Measurements from ENCODE around the gene GIN1. TPM values are rescaled to one million over a fixed set of nuclear protein-coding genes. Genes with fewer than 3 reads are reported as not detected.

The GIN1 gene
- total and polyA plus RNA-seq, 4 donors = 1.8 to 6.4 (median 4.0) TPM

DNA sequence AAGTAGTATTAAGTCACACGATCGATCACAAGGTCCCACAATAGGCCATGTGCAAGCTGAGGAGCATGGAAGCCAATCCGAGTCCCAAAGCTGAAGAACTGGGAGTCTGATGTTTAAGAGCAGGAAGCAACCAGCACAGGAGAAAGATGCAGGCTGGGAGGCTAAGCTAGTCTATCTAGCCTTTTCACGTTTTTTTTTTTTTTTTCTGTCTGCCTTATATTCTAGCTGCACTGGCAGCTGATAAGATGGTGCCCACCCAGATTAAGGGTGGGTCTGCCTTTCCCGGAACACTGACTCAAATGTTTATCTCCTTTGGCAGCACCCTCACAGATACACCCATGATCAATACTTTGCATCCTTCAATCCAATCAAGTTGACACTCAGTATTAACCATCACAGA, 6.6 kb upstream of the GIN1 start (continued):
- TF ChIP-seq HNF4A (conservative IDR thresholded peaks at IDR 0.05) = no peak
- TF ChIP-seq GABPA (IDR thresholded peaks at IDR 0.05 in 1 of 2, conservative IDR thresholded peaks at IDR 0.05 in 1 of 2) = no peak
- no peak for TF ChIP-seq YY1 (IDR thresholded peaks at IDR 0.05)
- TF ChIP-seq TAF1 (conservative IDR thresholded peaks at IDR 0.05) = no peak
- no peak for TF ChIP-seq HNF4G (IDR thresholded peaks at IDR 0.05)

DNA sequence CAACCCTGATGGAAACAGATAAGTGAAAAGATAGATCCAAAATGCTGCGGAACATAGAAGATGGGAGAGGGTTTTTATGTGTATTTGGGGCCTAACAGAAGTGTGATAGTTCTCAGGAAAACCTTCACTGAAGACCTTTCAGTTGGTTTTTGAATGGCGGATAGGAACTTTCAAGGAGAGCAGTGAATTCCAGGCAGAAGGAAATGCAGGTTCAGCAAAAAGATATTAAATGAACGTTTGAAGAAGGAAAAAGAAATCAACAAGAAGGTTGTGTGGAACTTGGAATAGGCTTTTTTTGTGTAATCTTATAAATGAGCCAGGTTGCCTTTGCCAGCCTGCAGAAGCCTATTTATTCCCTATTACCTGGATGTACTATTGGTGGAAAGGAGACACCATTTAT, 2.3 kb upstream of the GIN1 start:
- DNase-seq (ENCODE audit: low spot score) = no peak
- Histone ChIP-seq H3K36me3 (ENCODE audit: control insufficient read depth in 4 of 4, insufficient read depth in 3 of 4, low read depth in 1 of 4, low read length in 3 of 4) (no peaks in the 10 kb centered on the region), H3K9me3 (ENCODE audit: control insufficient read depth in 4 of 4, low read length in 3 of 4) (no peaks in the 10 kb centered on the region), H3K4me3 (ENCODE audit: low read depth in 1 of 3, low read length in 3 of 3) (no peak overlapping the region), H3K4me1 (ENCODE audit: control insufficient read depth in 4 of 4, insufficient read depth in 4 of 4, low read length in 3 of 4) (peaks cover 0 to 25% (median 18%) of the 10 kb centered on the region in 4 donors), H3K27me3 (ENCODE audit: control insufficient read depth in 4 of 4, insufficient read depth in 4 of 4, low read length in 3 of 4) (no peaks in the 10 kb centered on the region), H3K9ac (ENCODE audit: low read depth in 1 of 2, low read length in 2 of 2) (no peak overlapping the region), H3K27ac (ENCODE audit: low read depth in 1 of 2, low read length in 2 of 2) (no peak overlapping the region)
- TF ChIP-seq TAF1 (conservative IDR thresholded peaks at IDR 0.05) (no peak), HNF4A (conservative IDR thresholded peaks at IDR 0.05) (no peak), RAD21 (IDR thresholded peaks at IDR 0.05) (no peak), RXRA (IDR thresholded peaks at IDR 0.05) (no peak), YY1 (IDR thresholded peaks at IDR 0.05) (no peak), JUND (IDR thresholded peaks at IDR 0.05) (no peak), FOXA2 (IDR thresholded peaks at IDR 0.05) (no peak), GABPA (IDR thresholded peaks at IDR 0.05 in 1 of 2, conservative IDR thresholded peaks at IDR 0.05 in 1 of 2) (no peak), HNF4G (IDR thresholded peaks at IDR 0.05) (no peak), SP1 (IDR thresholded peaks at IDR 0.05) (no peak), EGR1 (IDR thresholded peaks at IDR 0.05; ENCODE audit: low read depth in 2 of 2) (no peak), FOXA1 (IDR thresholded peaks at IDR 0.05) (no peak), NR2F2 (IDR thresholded peaks at IDR 0.05) (no peak)
- TF ChIP-seq, protein P1, sequence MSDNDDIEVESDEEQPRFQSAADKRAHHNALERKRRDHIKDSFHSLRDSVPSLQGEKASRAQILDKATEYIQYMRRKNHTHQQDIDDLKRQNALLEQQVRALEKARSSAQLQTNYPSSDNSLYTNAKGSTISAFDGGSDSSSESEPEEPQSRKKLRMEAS (IDR thresholded peaks at IDR 0.05) = no peak
- TF ChIP-seq, protein P2, sequence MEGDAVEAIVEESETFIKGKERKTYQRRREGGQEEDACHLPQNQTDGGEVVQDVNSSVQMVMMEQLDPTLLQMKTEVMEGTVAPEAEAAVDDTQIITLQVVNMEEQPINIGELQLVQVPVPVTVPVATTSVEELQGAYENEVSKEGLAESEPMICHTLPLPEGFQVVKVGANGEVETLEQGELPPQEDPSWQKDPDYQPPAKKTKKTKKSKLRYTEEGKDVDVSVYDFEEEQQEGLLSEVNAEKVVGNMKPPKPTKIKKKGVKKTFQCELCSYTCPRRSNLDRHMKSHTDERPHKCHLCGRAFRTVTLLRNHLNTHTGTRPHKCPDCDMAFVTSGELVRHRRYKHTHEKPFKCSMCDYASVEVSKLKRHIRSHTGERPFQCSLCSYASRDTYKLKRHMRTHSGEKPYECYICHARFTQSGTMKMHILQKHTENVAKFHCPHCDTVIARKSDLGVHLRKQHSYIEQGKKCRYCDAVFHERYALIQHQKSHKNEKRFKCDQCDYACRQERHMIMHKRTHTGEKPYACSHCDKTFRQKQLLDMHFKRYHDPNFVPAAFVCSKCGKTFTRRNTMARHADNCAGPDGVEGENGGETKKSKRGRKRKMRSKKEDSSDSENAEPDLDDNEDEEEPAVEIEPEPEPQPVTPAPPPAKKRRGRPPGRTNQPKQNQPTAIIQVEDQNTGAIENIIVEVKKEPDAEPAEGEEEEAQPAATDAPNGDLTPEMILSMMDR (IDR thresholded peaks at IDR 0.05; ENCODE audit: low read depth, low read length, missing input control) = no peak
- TF ChIP-seq, protein P3, sequence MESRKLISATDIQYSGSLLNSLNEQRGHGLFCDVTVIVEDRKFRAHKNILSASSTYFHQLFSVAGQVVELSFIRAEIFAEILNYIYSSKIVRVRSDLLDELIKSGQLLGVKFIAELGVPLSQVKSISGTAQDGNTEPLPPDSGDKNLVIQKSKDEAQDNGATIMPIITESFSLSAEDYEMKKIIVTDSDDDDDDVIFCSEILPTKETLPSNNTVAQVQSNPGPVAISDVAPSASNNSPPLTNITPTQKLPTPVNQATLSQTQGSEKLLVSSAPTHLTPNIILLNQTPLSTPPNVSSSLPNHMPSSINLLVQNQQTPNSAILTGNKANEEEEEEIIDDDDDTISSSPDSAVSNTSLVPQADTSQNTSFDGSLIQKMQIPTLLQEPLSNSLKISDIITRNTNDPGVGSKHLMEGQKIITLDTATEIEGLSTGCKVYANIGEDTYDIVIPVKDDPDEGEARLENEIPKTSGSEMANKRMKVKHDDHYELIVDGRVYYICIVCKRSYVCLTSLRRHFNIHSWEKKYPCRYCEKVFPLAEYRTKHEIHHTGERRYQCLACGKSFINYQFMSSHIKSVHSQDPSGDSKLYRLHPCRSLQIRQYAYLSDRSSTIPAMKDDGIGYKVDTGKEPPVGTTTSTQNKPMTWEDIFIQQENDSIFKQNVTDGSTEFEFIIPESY (IDR thresholded peaks at IDR 0.05) = no peak
- TF ChIP-seq, protein P4, sequence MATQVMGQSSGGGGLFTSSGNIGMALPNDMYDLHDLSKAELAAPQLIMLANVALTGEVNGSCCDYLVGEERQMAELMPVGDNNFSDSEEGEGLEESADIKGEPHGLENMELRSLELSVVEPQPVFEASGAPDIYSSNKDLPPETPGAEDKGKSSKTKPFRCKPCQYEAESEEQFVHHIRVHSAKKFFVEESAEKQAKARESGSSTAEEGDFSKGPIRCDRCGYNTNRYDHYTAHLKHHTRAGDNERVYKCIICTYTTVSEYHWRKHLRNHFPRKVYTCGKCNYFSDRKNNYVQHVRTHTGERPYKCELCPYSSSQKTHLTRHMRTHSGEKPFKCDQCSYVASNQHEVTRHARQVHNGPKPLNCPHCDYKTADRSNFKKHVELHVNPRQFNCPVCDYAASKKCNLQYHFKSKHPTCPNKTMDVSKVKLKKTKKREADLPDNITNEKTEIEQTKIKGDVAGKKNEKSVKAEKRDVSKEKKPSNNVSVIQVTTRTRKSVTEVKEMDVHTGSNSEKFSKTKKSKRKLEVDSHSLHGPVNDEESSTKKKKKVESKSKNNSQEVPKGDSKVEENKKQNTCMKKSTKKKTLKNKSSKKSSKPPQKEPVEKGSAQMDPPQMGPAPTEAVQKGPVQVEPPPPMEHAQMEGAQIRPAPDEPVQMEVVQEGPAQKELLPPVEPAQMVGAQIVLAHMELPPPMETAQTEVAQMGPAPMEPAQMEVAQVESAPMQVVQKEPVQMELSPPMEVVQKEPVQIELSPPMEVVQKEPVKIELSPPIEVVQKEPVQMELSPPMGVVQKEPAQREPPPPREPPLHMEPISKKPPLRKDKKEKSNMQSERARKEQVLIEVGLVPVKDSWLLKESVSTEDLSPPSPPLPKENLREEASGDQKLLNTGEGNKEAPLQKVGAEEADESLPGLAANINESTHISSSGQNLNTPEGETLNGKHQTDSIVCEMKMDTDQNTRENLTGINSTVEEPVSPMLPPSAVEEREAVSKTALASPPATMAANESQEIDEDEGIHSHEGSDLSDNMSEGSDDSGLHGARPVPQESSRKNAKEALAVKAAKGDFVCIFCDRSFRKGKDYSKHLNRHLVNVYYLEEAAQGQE (IDR thresholded peaks at IDR 0.05) = no peak
- TF ChIP-seq, protein P5, sequence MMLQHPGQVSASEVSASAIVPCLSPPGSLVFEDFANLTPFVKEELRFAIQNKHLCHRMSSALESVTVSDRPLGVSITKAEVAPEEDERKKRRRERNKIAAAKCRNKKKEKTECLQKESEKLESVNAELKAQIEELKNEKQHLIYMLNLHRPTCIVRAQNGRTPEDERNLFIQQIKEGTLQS (IDR thresholded peaks at IDR 0.05) = no peak
- WGBS = 60% methylated on average over 3 of the region's 3 CpGs

Measured in liver (tissue), 9 donors.